GM12878 (cell line): ENCODE data around the gene IMMP2L. TPM values are rescaled to one million over a fixed set of nuclear protein-coding genes. Genes with fewer than 3 reads are reported as not detected.

ENCODE experiments used
- ATAC-seq: fragments of 200-7000 bp; cut with Tn5 transposase; 3 replicates; pipeline ENCODE4 v1.9.1; 2020; ENCODE audit warnings: mild to moderate bottlenecking, moderate library complexity
- BruUV-seq: library from RNA; stranded (reverse); fragments of 400-500 nt; replicated peaks from 2 replicates; lab custom pipeline; 2021; lab: Mats Ljungman, UMichigan
- CTCF ChIA-PET: fragments of 300-600 bp; sonication (Branson Sonifier 250); formaldehyde crosslinking; extraction: SDS; loops from one replicate; lab custom pipeline; 2021; ENCODE audit warnings: inconsistent platforms; lab: Yijun Ruan, JAX
- POLR2A ChIA-PET: fragments of 350-600 bp; formaldehyde crosslinking; extraction: SDS; loops from one replicate; lab custom pipeline; 2021; ENCODE audit warnings: inconsistent platforms; lab: Charles Lee
- RAD21 ChIA-PET: fragments of 300-600 bp; sonication (Branson Sonifier 250); formaldehyde crosslinking; loops from one replicate; lab custom pipeline; 2023; ENCODE audit warnings: antibody characterized with exemption; ENCODE audit not compliant: unreplicated experiment; lab: Charles Lee
- SMC1A ChIA-PET: fragments of 300-600 bp; sonication (Branson Sonifier 250); formaldehyde crosslinking; loops from one replicate; lab custom pipeline; 2023; ENCODE audit not compliant: unreplicated experiment, uncharacterized antibody; lab: Charles Lee
- DNase-seq: peaks from one replicate; pipeline ENCODE4 v3.0.0-alpha.2; 2011; ENCODE audit warnings: low read depth, low spot score
- FAIRE-seq: peaks from 3 replicates; lab custom pipeline; 2011; peaks lifted over from hg19 to GRCh38; lab: Jason Lieb, UNC
- H2AFZ ChIP-seq: 2 replicates; pipeline ENCODE4 v1.6.0; 2011; ENCODE audit warnings: low read depth, low read length, control low read depth; ENCODE audit not compliant: control insufficient read depth
- H3K27ac ChIP-seq: 2 replicates; pipeline ENCODE4 v1.5.1; 2011; ENCODE audit warnings: control low read depth; ENCODE audit not compliant: control insufficient read depth, insufficient read depth
- H3K27me3 ChIP-seq, 2 experiments: replicated peaks in 1 of 2; 2 replicates each; pipeline versions ENCODE4 v1.6.0 to v1.6.1; 2011; ENCODE audit warnings: low read length in 1 of 2; ENCODE audit not compliant: control insufficient read depth in 2 of 2, insufficient read depth in 2 of 2
- H3K36me3 ChIP-seq, 2 experiments: 2 replicates each; pipeline ENCODE4 v1.5.1; 2011; ENCODE audit warnings: low read length in 1 of 2; ENCODE audit not compliant: control insufficient read depth in 2 of 2, insufficient read depth in 2 of 2
- H3K4me1 ChIP-seq: 2 replicates; pipeline ENCODE4 v1.6.1; 2011; ENCODE audit warnings: mild to moderate bottlenecking, low read length, moderate library complexity, mixed read lengths; ENCODE audit not compliant: control insufficient read depth, insufficient read depth
- H3K4me2 ChIP-seq: 2 replicates; pipeline ENCODE4 v1.6.0; 2011; ENCODE audit warnings: control low read depth; ENCODE audit not compliant: control insufficient read depth, insufficient read depth
- H3K4me3 ChIP-seq: fragments of 200-600 bp; sonication (generic); 2 replicates; pipeline ENCODE4 v1.5.1; 2016
- H3K79me2 ChIP-seq: 2 replicates; pipeline ENCODE4 v1.6.0; 2011; ENCODE audit warnings: low read length; ENCODE audit not compliant: control insufficient read depth, insufficient read depth
- H3K9ac ChIP-seq: 2 replicates; pipeline ENCODE4 v1.8.0; 2011; ENCODE audit warnings: low read length, control low read depth, mixed read lengths; ENCODE audit not compliant: control insufficient read depth, insufficient read depth
- H3K9me3 ChIP-seq: replicated peaks from 3 replicates; pipeline ENCODE4 v1.5.1; 2011; ENCODE audit warnings: mild to moderate bottlenecking, low read length; ENCODE audit not compliant: control insufficient read depth, insufficient read depth
- H4K20me1 ChIP-seq: 2 replicates; pipeline ENCODE4 v1.6.0; 2011; ENCODE audit not compliant: control insufficient read depth, insufficient read depth
- BCL11A ChIP-seq: IDR thresholded peaks from 2 replicates; pipeline ENCODE4 v1.6.1; 2011; ENCODE audit warnings: low read depth, low read length
- CHD4 ChIP-seq: fragments of 200-600 bp; sonication (generic); IDR thresholded peaks from 2 replicates; pipeline ENCODE4 v1.6.1; 2016; ENCODE audit warnings: mild to moderate bottlenecking
- E2F4 ChIP-seq: IDR thresholded peaks from 2 replicates; pipeline ENCODE4 v1.6.1; 2012; ENCODE audit warnings: low read depth, low read length, improper control_type of control experiment
- GATAD2B ChIP-seq: fragments of 450-650 bp; conservative IDR thresholded peaks from 2 replicates; pipeline ENCODE4 v1.6.1; 2017; ENCODE audit warnings: low read depth, mild to moderate bottlenecking, moderate library complexity
- MAX ChIP-seq: IDR thresholded peaks from 2 replicates; pipeline ENCODE4 v1.6.1; 2012; ENCODE audit warnings: low read depth, low read length, improper control_type of control experiment
- NFXL1 ChIP-seq: fragments of 450-650 bp; IDR thresholded peaks from 2 replicates; pipeline ENCODE4 v1.6.1; 2017; ENCODE audit warnings: antibody characterized with exemption, mild to moderate bottlenecking, borderline replicate concordance
- POLR2AphosphoS5 ChIP-seq: IDR thresholded peaks from 2 replicates; pipeline ENCODE4 v1.6.1; 2011; ENCODE audit warnings: mild to moderate bottlenecking, low read length, inconsistent platforms
- RAD21 ChIP-seq: IDR thresholded peaks from 2 replicates; pipeline ENCODE4 v1.6.1; 2011; ENCODE audit warnings: mild to moderate bottlenecking, low read depth, low read length, moderate library complexity; ENCODE audit not compliant: insufficient read depth
- RBBP5 ChIP-seq: fragments of 200-600 bp; sonication (generic); conservative IDR thresholded peaks from 2 replicates; pipeline ENCODE4 v1.6.1; 2016
- RCOR1 ChIP-seq: conservative IDR thresholded peaks from 2 replicates; pipeline ENCODE4 v1.6.1; 2012; ENCODE audit warnings: low read depth, low read length, improper control_type of control experiment
- SIX5 ChIP-seq: IDR thresholded peaks from 2 replicates; pipeline ENCODE4 v1.6.1; 2011; ENCODE audit warnings: mild to moderate bottlenecking, low read depth, low read length, moderate library complexity; ENCODE audit not compliant: severe bottlenecking
- SREBF2 ChIP-seq: IDR thresholded peaks from 2 replicates; pipeline ENCODE4 v1.6.1; 2012; ENCODE audit warnings: mild to moderate bottlenecking, low read length
- SRF ChIP-seq, 2 experiments: IDR thresholded peaks; 2 replicates each; pipeline ENCODE4 v1.6.1; 2011; ENCODE audit warnings: low read depth in 2 of 2, low read length in 2 of 2, mild to moderate bottlenecking in 1 of 2, moderate library complexity in 1 of 2
- TCF3 ChIP-seq: IDR thresholded peaks from 2 replicates; pipeline ENCODE4 v1.6.1; 2012; ENCODE audit warnings: low read depth, mild to moderate bottlenecking, low read length, borderline replicate concordance; ENCODE audit not compliant: insufficient read depth
- YBX1 ChIP-seq: fragments of 450-650 bp; IDR thresholded peaks from 2 replicates; pipeline ENCODE4 v1.6.1; 2016; ENCODE audit warnings: antibody characterized with exemption
- WGBS: methylation state at CpG from one replicate; pipeline ENCODE4 v1.1.6; 2016; ENCODE audit warnings: low lambda C conversion rate; ENCODE audit not compliant: insufficient replicate concordance, insufficient coverage; ENCODE audit errors: missing lambda C conversion rate; 5-methylcytosine and 5-hydroxymethylcytosine counted together
- in situ Hi-C: fragments of 300-500 bp; cut with MboI; formaldehyde crosslinking; loops from 9 replicates; pipeline ENCODE4 v1.14.3; 2018; ENCODE audit warnings: mixed read lengths
- intact Hi-C: fragments of 100-400 bp; cut with micrococcal nuclease; formaldehyde crosslinking; loops from one replicate; pipeline ENCODE4 v1.14.2; 2022; ENCODE audit not compliant: unreplicated experiment
- polyA plus RNA-seq, 11 experiments: library from polyadenylated mRNA; depleted of rRNA in 4 of 11; unstranded in 6 of 11; stranded (reverse) in 5 of 11; fragments of >200 nt; fragmentation: Nextera tagmentation in 4 of 11; fragmentation: Illumina TruSeq in 1 of 11; extraction: Ambion mirVana in 4 of 11; extraction: Trizol in 1 of 11; gene quantifications; 1 replicate in 1 of 11; 2 replicates in 10 of 11; pipeline versions ENCODE4 v1.2.1 to v1.2.3, GENCODE V29; 2011 to 2016; ENCODE audit warnings: inconsistent platforms in 2 of 11, missing spikeins in 2 of 11, low read depth in 1 of 11
- total RNA-seq, 4 experiments: library from RNA; depleted of rRNA in 3 of 4; stranded (reverse); fragments of >200 nt in 3 of 4; fragmentation: Illumina TruSeq in 1 of 4; extraction: Trizol in 1 of 4; gene quantifications; 2 replicates each; pipeline versions ENCODE4 v1.2.1 to v1.2.3, GENCODE V29; 2013 to 2021

Gene IMMP2L
- total and polyA plus RNA-seq, 10 of the 15 experiments (the other 5 are each of a cell fraction or from before 2014, with no cell fraction given) = 12.6 to 46.3 (median 19.6) TPM

GRCh38 chr7:110894111-110894510 is 668.2 kb downstream of the IMMP2L start:
- no peak for FAIRE-seq
- Histone ChIP-seq H3K27ac (no peak overlapping the region), H4K20me1 (no peaks in the 10 kb centered on the region), H3K27me3 (no peaks in the 10 kb centered on the region), H3K36me3 (no peaks in the 10 kb centered on the region), H3K4me2 (no peak overlapping the region), H3K79me2 (no peaks in the 10 kb centered on the region), H3K4me3 (no peak overlapping the region), H3K9ac (no peak overlapping the region), H3K4me1 (no peaks in the 10 kb centered on the region), H3K9me3 (no peaks in the 10 kb centered on the region; the same call in 2 of the 3 replicates), H2AFZ (no peak overlapping the region)
- ChIA-PET SMC1A (no interaction called here), RAD21 (no interaction called here), CTCF (no interaction called here), POLR2A (no interaction called here)
- 55% methylated on average over 1 of the region's 1 CpG for WGBS
- ATAC-seq = no peak
- intact Hi-C loops (no loop called here), in situ Hi-C loops (no loop called here)
- no TSS peak for BruUV-seq
- TF ChIP-seq BCL11A (no peak), YBX1 (no peak), POLR2AphosphoS5 (no peak), SRF (IDR thresholded peaks at IDR 0.05; ENCODE audit: low read depth in 2 of 2, low read length in 2 of 2) (no peak), SREBF2 (no peak), RBBP5 (no peak), SIX5 (no peak), RAD21 (no peak), MAX (no peak), GATAD2B (no peak), CHD4 (no peak), RCOR1 (no peak), TCF3 (no peak), NFXL1 (no peak), E2F4 (no peak)
- DNase-seq = no peak
